Amygdala (tissue), 56 donors: ENCODE results near the gene DDIAS.

Source experiments
- DNase-seq, 56 donors: peaks; one replicate each; lab custom pipeline; 2025; lab: John Stamatoyannopoulos, UW

The DDIAS gene

DNA sequence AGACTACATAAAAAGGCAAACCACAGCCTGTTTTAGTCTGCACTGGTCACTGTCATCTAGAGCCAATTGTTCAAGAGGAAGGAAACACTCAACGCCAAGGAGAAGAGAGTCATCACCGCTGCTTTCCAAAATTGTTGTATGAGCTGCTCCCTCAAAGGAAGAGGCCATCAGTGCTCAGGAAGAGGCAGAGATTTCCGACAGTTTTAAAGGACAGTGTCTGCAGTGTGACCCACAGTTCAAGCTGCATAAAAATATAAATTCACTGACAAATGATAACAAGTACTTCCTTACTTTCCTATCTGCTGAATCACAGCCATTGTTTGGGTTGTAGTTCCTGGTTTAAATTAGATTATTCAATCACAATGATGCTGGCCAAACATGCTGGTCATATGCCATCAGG, 17.7 kb upstream of the DDIAS start:
- DNase-seq = no peak

DNA sequence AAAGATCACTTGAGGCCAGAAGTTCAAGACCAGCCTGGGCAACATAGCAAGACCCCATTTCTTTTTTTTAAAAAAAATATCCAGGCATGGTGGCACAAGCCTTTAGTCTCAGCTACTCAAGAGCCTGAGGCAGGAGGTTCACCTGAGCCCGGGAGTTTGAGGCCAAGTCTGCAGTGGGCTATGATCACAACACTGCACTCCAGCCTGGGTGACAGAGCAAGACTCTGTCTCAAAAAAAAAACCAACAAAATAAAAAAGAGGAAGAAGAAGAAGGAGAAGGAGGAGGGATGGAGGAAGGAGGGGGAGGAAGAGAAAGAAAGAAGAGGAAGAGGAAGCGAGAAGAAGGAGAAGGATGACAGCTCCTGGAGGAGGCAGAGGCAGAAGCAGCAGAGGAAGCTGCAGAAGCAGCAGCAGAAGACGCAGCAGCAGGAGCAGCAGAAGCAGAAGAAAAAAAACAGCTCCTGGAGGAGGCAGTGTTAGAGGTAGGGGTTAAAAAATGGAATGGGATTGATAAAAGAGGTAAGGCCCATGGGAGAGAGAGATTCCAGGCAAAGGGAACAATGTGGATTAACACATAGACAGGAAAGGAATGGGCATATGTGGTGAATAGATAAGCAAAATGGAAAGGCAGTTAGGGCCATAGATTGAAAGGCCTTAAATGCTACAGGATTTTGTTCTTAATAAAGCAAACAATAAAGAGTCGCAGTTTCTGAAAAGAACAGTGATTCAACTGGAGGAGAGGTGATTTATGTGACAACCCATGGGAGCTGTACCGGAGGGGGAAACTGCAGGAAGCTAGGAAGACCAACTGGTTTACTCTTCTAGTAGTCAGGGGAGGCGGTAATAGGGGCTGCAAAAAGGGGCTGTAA, 12.2 kb upstream of the DDIAS start:
- no peak for DNase-seq

GRCh38 chr11:82890002-82890341, 11.6 kb upstream of the DDIAS start:
- no peak for DNase-seq

DNA sequence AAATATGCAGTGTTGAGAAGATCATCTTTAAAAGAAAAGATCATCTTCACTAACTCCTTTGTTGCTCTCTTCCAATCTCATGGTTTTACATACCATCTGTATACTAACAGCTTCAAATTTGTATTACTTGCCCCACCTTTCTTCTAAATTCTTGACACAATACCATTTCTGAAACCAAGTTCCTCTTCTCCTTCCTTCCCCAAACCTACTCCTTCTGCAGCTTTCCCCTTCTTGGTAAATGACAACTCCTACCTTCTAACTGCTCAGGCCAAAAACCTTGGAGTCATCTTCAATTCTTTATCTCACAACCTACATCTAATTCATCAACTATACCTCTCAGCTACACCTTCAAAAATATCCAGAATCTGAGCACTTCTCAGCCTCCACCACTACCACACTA, 10.6 kb upstream of the DDIAS start:
- DNase-seq = no peak

GRCh38 chr11:82892611-82893169, 8.8 kb upstream of the DDIAS start:
- no peak for DNase-seq

DNA sequence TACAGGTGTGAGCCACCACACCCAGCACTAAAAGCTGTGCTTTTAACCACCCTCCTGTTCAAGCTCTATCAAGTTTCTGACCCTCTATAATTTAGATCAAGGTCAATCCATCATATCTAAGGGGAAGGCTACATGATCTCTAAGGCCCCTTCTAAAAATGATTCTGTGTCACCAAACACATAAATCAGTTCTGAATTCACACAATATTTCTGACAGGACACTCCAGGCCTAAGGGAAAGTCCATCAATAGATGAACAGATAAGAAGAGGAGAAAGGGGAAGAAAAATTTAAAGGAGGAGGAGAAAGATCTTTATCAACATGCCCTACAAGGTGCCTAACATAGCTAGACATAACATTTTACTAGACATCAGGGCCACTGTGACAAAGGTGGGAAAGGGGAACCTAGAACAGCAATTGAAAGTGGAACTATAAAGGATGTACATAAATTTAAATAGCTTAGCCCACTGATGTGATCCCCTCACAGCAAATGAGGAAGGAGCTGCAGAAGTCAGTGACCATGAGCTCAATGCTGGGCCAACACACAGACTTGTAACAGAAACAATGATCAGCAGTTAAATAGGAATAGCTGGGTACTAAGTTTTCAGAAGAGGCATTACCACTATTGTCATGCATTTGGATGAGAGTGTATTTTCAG, 6.0 kb upstream of the DDIAS start:
- no peak for DNase-seq

DNA sequence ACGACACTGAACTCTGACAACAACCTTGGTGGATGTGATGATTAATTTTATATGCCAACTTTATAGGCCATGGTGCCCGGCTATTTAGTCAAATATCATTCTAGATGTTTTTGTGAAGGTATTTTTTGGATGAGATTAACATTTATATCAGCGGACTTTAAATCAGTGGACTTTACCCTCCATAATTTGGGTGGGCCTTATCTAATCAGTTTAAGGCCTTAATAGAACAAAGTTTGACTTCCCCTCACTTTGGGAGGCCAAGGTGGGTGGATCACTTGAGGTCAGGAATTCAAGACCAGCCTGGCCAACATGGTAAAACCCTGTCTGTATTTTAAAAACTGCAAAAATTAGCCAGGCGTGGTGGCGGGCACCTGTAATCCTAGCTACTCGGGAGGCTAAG, 5.4 kb upstream of the DDIAS start:
- no peak for DNase-seq

DNA sequence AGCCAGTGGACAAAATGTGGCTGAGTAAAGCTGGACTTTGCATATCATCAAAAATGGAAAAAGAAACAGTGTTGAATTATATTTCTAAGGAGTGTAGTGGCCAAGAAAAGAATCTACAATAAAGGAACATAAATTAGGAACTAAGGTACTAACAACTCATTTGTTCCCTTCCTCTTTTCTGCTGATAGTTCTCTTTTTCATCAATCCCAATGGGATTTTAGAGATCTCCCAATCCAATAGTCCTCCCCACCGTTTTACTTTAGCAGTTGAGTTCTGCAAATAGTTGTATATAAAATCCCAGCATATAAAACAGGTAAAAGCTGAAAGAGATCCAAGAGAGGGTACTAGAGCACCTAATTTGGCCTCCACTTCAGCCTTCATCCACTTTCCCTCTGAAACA, 3.3 kb upstream of the DDIAS start:
- DNase-seq = no peak

DNA sequence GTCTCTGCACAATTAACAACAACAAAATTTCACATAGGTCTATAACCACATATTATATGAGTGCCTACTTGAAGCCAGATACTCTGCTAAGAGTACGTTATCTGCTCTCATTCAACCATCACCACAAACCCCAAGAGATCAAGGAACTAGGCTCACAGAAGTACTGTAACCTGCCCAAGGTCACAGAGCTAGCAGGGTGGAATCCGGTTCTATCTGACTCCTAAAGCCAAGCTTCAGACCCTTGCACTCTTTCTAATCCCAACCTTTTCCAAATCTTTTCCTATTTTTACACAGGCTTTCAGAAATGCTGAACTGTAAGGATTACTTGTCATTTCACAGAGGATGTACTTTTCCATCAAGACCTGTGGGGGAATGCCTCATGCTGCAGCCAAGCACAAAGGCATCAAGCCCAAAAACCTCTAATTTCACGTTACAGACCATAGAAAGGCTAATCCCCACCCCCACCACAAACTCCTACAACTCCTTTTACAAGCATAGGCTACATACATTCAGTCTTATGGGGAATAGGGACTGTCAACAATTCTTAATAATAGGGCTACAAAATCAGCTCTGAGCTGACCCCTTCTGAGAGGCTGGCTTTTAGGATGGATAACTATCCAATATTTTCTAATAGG, 2.2 kb upstream of the DDIAS start:
- DNase-seq = no peak

GRCh38 chr11:82899957-82900276, 1.6 kb upstream of the DDIAS start:
- DNase-seq = no peak

- peak in 55 of 56 donors; percentile 13 to 89 (median 74) for DNase-seq
These were observed 1.0 kb upstream of the DDIAS start, which contains the start of gene PRCP for GRCh38 chr11:82900277-82901164. TSS of gene PRCP (minus strand) at chr11:82900430. CDS start at chr11:82900402, 28 bp downstream.

DNA sequence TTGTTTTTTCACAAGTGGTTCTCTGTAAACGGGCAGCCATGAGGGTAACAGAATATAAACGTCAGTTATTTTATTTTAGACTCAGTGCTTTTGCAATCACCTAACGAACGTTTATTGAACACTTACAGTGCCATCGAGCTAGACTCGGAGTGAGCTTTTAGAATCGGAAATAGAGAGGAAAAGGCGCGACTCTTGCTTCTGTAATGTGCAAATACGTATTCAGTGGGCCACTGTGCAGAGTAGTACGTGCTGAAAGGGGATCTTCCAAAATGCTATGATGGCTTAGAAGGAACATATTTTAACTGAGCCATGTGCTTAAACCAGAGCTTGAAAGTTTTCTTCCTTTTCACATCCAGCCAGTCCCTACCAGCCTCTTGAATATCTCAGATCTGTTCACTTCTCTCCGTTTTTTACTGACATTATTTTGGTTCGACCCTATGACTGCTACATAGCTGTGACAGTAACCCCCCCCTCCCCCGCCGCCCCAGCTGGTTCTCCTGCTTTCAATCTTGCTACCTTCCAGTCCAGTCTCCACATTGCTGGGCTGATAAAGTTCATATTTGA, 468 bp downstream of the DDIAS start:
- DNase-seq = no peak

GRCh38 chr11:82902880-82903279, 1.3 kb downstream of the DDIAS start:
- DNase-seq = no peak

- DNase-seq = no peak
These were observed 2.5 kb downstream of the DDIAS start for GRCh38 chr11:82903843-82904586.

- DNase-seq = no peak
These were observed 4.7 kb downstream of the DDIAS start for GRCh38 chr11:82906236-82906635.

DNA sequence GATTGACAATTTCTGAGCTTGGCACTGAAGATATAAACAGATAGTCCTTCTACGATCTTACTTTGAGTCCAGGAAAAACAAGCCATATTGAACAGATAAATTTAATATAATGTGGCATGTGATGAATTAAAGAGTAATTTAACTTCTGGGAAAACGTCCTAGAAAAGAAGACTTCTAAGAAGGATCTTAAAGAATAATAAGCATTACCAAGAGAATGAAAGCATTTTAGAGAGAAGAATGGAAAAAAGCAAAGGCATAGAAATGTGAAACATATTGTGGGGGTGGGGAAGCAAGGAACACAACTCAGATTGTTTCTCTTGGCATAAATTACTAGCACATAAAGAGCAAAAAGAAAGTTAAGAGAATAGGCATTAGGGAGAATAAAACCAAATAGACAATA, 5.4 kb downstream of the DDIAS start:
- DNase-seq = no peak

- DNase-seq = no peak
These were observed 5.8 kb downstream of the DDIAS start for GRCh38 chr11:82907371-82907770.

DNA sequence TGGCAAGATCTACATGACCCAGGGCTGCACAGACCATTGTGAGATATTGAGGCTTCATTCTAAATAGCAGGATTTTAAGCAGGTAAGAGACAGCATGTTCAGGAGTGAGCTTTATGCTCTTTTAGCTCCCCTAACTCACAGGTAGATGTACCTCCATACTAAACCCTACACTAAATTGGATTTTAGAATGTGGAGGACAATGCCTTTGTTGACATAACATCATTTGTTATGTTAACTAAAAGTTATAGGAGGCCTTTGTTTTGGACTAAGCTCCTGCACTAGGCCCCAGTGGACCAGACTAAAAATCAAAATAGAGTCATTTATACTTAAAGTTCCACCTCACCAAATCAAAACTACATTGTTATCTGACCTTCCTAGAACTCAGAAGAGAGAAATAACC, 6.8 kb downstream of the DDIAS start:
- DNase-seq = no peak

- DNase-seq = no peak
These were observed 7.6 kb downstream of the DDIAS start for GRCh38 chr11:82909015-82909640.
